DND-41 (cell line): ENCODE measurements around the gene TSPEAR.

Source experiments
- EZH2 ChIP-seq: IDR thresholded peaks from 3 replicates; pipeline ENCODE4 v1.6.1; 2012; ENCODE audit warnings: borderline replicate concordance, low read depth, mild to moderate bottlenecking, moderate library complexity, low read length, inconsistent platforms; ENCODE audit not compliant: severe bottlenecking
- TF ChIP-seq, protein P1 (sequence below): IDR thresholded peaks from 2 replicates; pipeline ENCODE4 v1.5.1; 2012; ENCODE audit warnings: borderline replicate concordance, low read length, moderate library complexity, mild to moderate bottlenecking; ENCODE audit not compliant: poor library complexity, severe bottlenecking; ENCODE audit errors: extremely low read depth

- TF ChIP-seq, protein P1, sequence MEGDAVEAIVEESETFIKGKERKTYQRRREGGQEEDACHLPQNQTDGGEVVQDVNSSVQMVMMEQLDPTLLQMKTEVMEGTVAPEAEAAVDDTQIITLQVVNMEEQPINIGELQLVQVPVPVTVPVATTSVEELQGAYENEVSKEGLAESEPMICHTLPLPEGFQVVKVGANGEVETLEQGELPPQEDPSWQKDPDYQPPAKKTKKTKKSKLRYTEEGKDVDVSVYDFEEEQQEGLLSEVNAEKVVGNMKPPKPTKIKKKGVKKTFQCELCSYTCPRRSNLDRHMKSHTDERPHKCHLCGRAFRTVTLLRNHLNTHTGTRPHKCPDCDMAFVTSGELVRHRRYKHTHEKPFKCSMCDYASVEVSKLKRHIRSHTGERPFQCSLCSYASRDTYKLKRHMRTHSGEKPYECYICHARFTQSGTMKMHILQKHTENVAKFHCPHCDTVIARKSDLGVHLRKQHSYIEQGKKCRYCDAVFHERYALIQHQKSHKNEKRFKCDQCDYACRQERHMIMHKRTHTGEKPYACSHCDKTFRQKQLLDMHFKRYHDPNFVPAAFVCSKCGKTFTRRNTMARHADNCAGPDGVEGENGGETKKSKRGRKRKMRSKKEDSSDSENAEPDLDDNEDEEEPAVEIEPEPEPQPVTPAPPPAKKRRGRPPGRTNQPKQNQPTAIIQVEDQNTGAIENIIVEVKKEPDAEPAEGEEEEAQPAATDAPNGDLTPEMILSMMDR, result no peak
- TF ChIP-seq EZH2, result no peak
Measured at GRCh38 chr21:44497703-44498126, 213.7 kb downstream of the TSPEAR start.
